Measurements from ENCODE around the gene FBN1.

FBN1 gene

DNA sequence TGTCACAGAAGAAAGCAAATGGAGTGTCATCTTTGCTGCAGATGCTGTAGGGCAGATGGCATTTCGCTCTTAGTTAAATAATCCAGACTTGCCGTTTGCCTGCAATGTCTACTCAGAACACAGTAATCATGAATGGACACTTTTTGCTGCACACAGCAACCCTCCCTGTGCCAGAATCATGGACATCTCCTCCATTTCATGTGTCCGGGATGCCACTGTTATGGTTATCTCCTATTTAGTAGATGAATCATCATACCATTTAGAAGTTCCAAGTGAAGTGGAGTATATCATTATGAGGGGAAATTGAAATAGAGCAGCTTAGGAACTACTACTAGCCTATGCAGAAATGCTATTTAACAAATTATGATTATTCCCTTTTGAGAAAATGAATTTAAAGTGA, 195.8 kb downstream of the FBN1 start:
- H3K9ac ChIP-seq (ENCODE audit: low read length): no peak overlapping the region
- H3K23ac ChIP-seq (ENCODE audit: low read length): no peak overlapping the region
- no peak for DNase-seq
- no peaks in the 10 kb centered on the region for H3K36me3 ChIP-seq (ENCODE audit: control insufficient read depth, insufficient read depth, low read length)
- no peak overlapping the region for H3K4me3 ChIP-seq (ENCODE audit: low read length)
- no peak overlapping the region for H2BK15ac ChIP-seq (replicated peaks; ENCODE audit: low read depth)
- no peaks in the 10 kb centered on the region for H3K79me2 ChIP-seq (ENCODE audit: control insufficient read depth, insufficient read depth, low read length)
- peaks cover 3% of the 10 kb centered on the region for H3K4me1 ChIP-seq (ENCODE audit: control insufficient read depth, low read depth, low read length)
- H3K27me3 ChIP-seq (ENCODE audit: insufficient read depth, low read length, poor library complexity): no peaks in the 10 kb centered on the region
- H3K56ac ChIP-seq (ENCODE audit: low read length): no peak overlapping the region
- H2BK5ac ChIP-seq (ENCODE audit: low read length): no peak overlapping the region
- no peak overlapping the region for H2AK5ac ChIP-seq (ENCODE audit: low read length)
- no peak overlapping the region for H3K27ac ChIP-seq (ENCODE audit: low read depth, low read length)
- H3K18ac ChIP-seq (ENCODE audit: low read length): no peak overlapping the region
- H4K5ac ChIP-seq (ENCODE audit: low read length): no peak overlapping the region
- no CpG with 5 or more reads among the region's 3 CpGs for WGBS (ENCODE audit: extremely low coverage, insufficient coverage, low lambda C conversion rate)
- H2BK120ac ChIP-seq (ENCODE audit: low read depth, low read length): no peak overlapping the region
- H3K4ac ChIP-seq (ENCODE audit: low read depth, low read length): no peak overlapping the region
- no peak overlapping the region for H3K4me2 ChIP-seq (ENCODE audit: low read length)
- H3K79me1 ChIP-seq (ENCODE audit: low read length): no peaks in the 10 kb centered on the region
- H4K8ac ChIP-seq (ENCODE audit: low read depth, low read length): no peak overlapping the region

DNA sequence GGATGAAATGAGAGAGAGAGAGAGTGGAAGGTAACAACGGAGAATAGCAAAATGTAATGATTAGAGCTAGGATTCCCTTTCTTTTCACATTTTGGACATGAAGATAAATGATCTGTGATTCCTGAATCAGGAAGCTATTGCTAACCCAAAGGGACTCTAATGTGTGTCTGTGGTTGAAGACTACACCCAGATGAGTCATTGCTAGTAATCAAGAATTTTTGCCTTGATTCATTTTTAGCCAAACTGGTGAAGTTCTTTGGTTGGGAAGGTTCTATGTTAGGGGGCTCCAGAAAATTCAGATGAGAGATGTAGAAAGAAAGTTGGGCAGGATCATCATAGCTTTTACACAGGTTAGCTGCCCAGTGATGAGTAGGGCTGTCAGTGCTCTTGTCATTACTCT, 197.9 kb downstream of the FBN1 start:
- Histone ChIP-seq H3K56ac (ENCODE audit: low read length) (no peak overlapping the region), H2BK5ac (ENCODE audit: low read length) (no peak overlapping the region), H3K79me2 (ENCODE audit: control insufficient read depth, insufficient read depth, low read length) (no peaks in the 10 kb centered on the region), H3K4ac (ENCODE audit: low read depth, low read length) (no peak overlapping the region), H3K27ac (ENCODE audit: low read depth, low read length) (no peak overlapping the region), H4K8ac (ENCODE audit: low read depth, low read length) (no peak overlapping the region), H3K36me3 (ENCODE audit: control insufficient read depth, insufficient read depth, low read length) (no peaks in the 10 kb centered on the region), H3K23ac (ENCODE audit: low read length) (no peak overlapping the region), H3K9ac (ENCODE audit: low read length) (no peak overlapping the region), H3K79me1 (ENCODE audit: low read length) (no peaks in the 10 kb centered on the region), H3K27me3 (ENCODE audit: insufficient read depth, low read length, poor library complexity) (no peaks in the 10 kb centered on the region), H3K18ac (ENCODE audit: low read length) (no peak overlapping the region), H3K4me2 (ENCODE audit: low read length) (no peak overlapping the region), H3K4me1 (ENCODE audit: control insufficient read depth, low read depth, low read length) (peaks cover 3% of the 10 kb centered on the region), H4K5ac (ENCODE audit: low read length) (no peak overlapping the region), H2BK15ac (replicated peaks; ENCODE audit: low read depth) (no peak overlapping the region), H2BK120ac (ENCODE audit: low read depth, low read length) (no peak overlapping the region), H2AK5ac (ENCODE audit: low read length) (no peak overlapping the region), H3K4me3 (ENCODE audit: low read length) (no peak overlapping the region)
- WGBS (ENCODE audit: extremely low coverage, insufficient coverage, low lambda C conversion rate): no CpG with 5 or more reads among the region's 1 CpG
- DNase-seq: no peak

DNA sequence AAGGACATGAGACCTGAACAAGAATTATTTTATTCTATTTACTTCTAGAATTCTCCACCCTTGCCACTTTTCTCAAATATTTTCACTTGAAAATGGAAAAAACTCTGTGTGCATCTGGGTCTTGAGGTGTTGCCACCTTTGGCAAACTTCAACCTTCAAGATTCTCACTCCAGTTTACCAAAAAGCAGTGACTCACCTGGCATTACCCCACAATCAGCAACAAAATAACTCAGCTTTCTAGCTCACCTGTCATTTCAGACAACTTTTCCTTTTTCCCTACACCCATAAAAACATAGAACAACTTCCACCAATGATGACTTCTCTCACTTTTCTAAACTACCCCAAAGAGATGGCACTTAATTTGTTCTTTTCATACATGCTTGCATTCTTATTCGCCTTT, 198.5 kb downstream of the FBN1 start:
- Histone ChIP-seq H3K4me2 (ENCODE audit: low read length) (no peak overlapping the region), H3K27ac (ENCODE audit: low read depth, low read length) (no peak overlapping the region), H3K4ac (ENCODE audit: low read depth, low read length) (no peak overlapping the region), H2BK5ac (ENCODE audit: low read length) (no peak overlapping the region), H3K36me3 (ENCODE audit: control insufficient read depth, insufficient read depth, low read length) (no peaks in the 10 kb centered on the region), H3K79me1 (ENCODE audit: low read length) (no peaks in the 10 kb centered on the region), H4K8ac (ENCODE audit: low read depth, low read length) (no peak overlapping the region), H3K4me3 (ENCODE audit: low read length) (no peak overlapping the region), H3K23ac (ENCODE audit: low read length) (no peak overlapping the region), H2BK15ac (replicated peaks; ENCODE audit: low read depth) (no peak overlapping the region), H3K4me1 (ENCODE audit: control insufficient read depth, low read depth, low read length) (peaks cover 3% of the 10 kb centered on the region), H3K27me3 (ENCODE audit: insufficient read depth, low read length, poor library complexity) (no peaks in the 10 kb centered on the region), H3K9ac (ENCODE audit: low read length) (no peak overlapping the region), H2BK120ac (ENCODE audit: low read depth, low read length) (no peak overlapping the region), H3K56ac (ENCODE audit: low read length) (no peak overlapping the region), H2AK5ac (ENCODE audit: low read length) (no peak overlapping the region), H3K18ac (ENCODE audit: low read length) (no peak overlapping the region), H3K79me2 (ENCODE audit: control insufficient read depth, insufficient read depth, low read length) (no peaks in the 10 kb centered on the region), H4K5ac (ENCODE audit: low read length) (no peak overlapping the region)
- no peak for DNase-seq
- no CpG with 5 or more reads among the region's 1 CpG for WGBS (ENCODE audit: extremely low coverage, insufficient coverage, low lambda C conversion rate)

DNA sequence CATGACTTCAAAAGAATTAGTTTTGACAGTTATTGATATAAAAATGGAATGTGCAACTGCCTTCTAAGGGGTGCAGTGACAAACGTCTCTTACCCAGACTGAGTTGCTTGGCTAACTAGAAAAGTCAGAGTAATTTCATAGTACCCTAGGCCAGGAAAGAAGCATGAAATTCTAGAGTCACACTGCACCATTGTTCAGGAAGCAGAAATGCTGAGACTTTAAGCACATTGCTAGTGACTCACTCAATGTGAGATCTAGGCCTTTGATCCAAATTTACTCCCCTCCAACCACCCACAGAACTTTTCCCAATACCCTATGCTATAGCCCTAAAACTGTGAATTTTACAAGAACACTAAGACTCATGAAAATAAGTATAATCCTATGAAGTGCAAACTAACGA, 203.5 kb downstream of the FBN1 start:
- Histone ChIP-seq H2BK120ac (ENCODE audit: low read depth, low read length) (no peak overlapping the region), H4K8ac (ENCODE audit: low read depth, low read length) (no peak overlapping the region), H4K5ac (ENCODE audit: low read length) (no peak overlapping the region), H3K79me2 (ENCODE audit: control insufficient read depth, insufficient read depth, low read length) (no peaks in the 10 kb centered on the region), H3K18ac (ENCODE audit: low read length) (no peak overlapping the region), H3K27ac (ENCODE audit: low read depth, low read length) (no peak overlapping the region), H3K56ac (ENCODE audit: low read length) (no peak overlapping the region), H3K36me3 (ENCODE audit: control insufficient read depth, insufficient read depth, low read length) (no peaks in the 10 kb centered on the region), H3K9ac (ENCODE audit: low read length) (no peak overlapping the region), H3K79me1 (ENCODE audit: low read length) (no peaks in the 10 kb centered on the region), H3K4ac (ENCODE audit: low read depth, low read length) (no peak overlapping the region), H3K4me3 (ENCODE audit: low read length) (no peak overlapping the region), H3K27me3 (ENCODE audit: insufficient read depth, low read length, poor library complexity) (no peaks in the 10 kb centered on the region), H2BK15ac (replicated peaks; ENCODE audit: low read depth) (no peak overlapping the region), H3K4me2 (ENCODE audit: low read length) (no peak overlapping the region), H3K4me1 (ENCODE audit: control insufficient read depth, low read depth, low read length) (no peaks in the 10 kb centered on the region), H2BK5ac (ENCODE audit: low read length) (no peak overlapping the region), H2AK5ac (ENCODE audit: low read length) (no peak overlapping the region), H3K23ac (ENCODE audit: low read length) (no peak overlapping the region)
- WGBS (ENCODE audit: extremely low coverage, insufficient coverage, low lambda C conversion rate): no CpG with 5 or more reads among the region's 2 CpGs
- no peak for DNase-seq

DNA sequence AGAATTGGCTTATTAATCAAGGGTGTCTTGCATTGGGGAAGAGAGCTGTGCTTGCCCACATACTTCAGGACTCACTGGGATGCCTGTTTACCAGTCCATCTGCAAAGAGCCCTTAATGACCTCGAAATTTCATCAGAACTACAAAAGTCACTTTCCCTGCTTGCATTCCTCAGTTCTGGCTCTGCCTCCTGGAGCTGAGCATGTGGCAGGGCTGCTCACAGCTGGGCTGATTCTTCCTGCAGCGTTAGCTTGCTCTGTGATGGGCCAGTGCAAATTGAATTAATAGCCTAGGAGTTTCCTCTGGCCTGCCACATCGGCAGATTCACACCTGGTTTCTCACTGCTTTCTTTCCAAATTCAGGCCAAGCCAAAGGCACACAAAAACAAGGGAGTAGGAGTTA, 205.4 kb downstream of the FBN1 start:
- Histone ChIP-seq H3K18ac (ENCODE audit: low read length) (no peak overlapping the region), H3K9ac (ENCODE audit: low read length) (no peak overlapping the region), H4K5ac (ENCODE audit: low read length) (no peak overlapping the region), H3K4me1 (ENCODE audit: control insufficient read depth, low read depth, low read length) (no peaks in the 10 kb centered on the region), H3K27ac (ENCODE audit: low read depth, low read length) (no peak overlapping the region), H2BK120ac (ENCODE audit: low read depth, low read length) (no peak overlapping the region), H2BK15ac (replicated peaks; ENCODE audit: low read depth) (no peak overlapping the region), H2BK5ac (ENCODE audit: low read length) (no peak overlapping the region), H3K79me1 (ENCODE audit: low read length) (no peaks in the 10 kb centered on the region), H2AK5ac (ENCODE audit: low read length) (no peak overlapping the region), H3K79me2 (ENCODE audit: control insufficient read depth, insufficient read depth, low read length) (no peaks in the 10 kb centered on the region), H3K27me3 (ENCODE audit: insufficient read depth, low read length, poor library complexity) (no peaks in the 10 kb centered on the region), H3K4me2 (ENCODE audit: low read length) (no peak overlapping the region), H3K36me3 (ENCODE audit: control insufficient read depth, insufficient read depth, low read length) (no peaks in the 10 kb centered on the region), H3K4ac (ENCODE audit: low read depth, low read length) (no peak overlapping the region), H4K8ac (ENCODE audit: low read depth, low read length) (no peak overlapping the region), H3K56ac (ENCODE audit: low read length) (no peak overlapping the region), H3K4me3 (ENCODE audit: low read length) (no peak overlapping the region), H3K23ac (ENCODE audit: low read length) (no peak overlapping the region)
- no CpG with 5 or more reads among the region's 3 CpGs for WGBS (ENCODE audit: extremely low coverage, insufficient coverage, low lambda C conversion rate)
- DNase-seq: peak; percentile 86

DNA sequence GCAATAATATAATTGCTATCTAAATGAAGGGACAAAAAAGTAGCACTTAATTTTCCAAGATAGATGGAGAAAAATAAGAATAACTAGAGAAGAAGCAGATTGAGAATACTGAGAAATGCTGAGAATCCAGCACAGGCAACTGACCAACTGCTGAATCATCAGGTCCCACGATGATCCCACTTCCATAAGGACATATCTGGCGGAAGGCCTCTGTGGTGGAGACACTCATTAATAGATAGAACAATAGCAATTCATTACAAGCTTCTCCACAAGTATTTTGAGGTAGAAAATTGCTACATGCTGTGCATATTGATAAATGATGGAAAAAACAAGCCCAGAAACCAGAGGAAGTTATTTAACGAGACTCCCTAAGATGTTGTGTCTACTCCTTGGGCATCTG, 208.3 kb downstream of the FBN1 start:
- Histone ChIP-seq H3K4me3 (ENCODE audit: low read length) (no peak overlapping the region), H2BK120ac (ENCODE audit: low read depth, low read length) (no peak overlapping the region), H3K27ac (ENCODE audit: low read depth, low read length) (no peak overlapping the region), H3K27me3 (ENCODE audit: insufficient read depth, low read length, poor library complexity) (no peaks in the 10 kb centered on the region), H3K79me1 (ENCODE audit: low read length) (no peaks in the 10 kb centered on the region), H3K79me2 (ENCODE audit: control insufficient read depth, insufficient read depth, low read length) (no peaks in the 10 kb centered on the region), H2AK5ac (ENCODE audit: low read length) (no peak overlapping the region), H3K18ac (ENCODE audit: low read length) (no peak overlapping the region), H4K5ac (ENCODE audit: low read length) (no peak overlapping the region), H3K9ac (ENCODE audit: low read length) (no peak overlapping the region), H3K56ac (ENCODE audit: low read length) (no peak overlapping the region), H2BK15ac (replicated peaks; ENCODE audit: low read depth) (no peak overlapping the region), H4K8ac (ENCODE audit: low read depth, low read length) (no peak overlapping the region), H2BK5ac (ENCODE audit: low read length) (no peak overlapping the region), H3K36me3 (ENCODE audit: control insufficient read depth, insufficient read depth, low read length) (no peaks in the 10 kb centered on the region), H3K4me2 (ENCODE audit: low read length) (no peak overlapping the region), H3K23ac (ENCODE audit: low read length) (no peak overlapping the region), H3K4ac (ENCODE audit: low read depth, low read length) (no peak overlapping the region), H3K4me1 (ENCODE audit: control insufficient read depth, low read depth, low read length) (no peaks in the 10 kb centered on the region)
- no peak for DNase-seq
- WGBS (ENCODE audit: extremely low coverage, insufficient coverage, low lambda C conversion rate): no CpG with 5 or more reads among the region's 3 CpGs

All from mesendoderm (in vitro differentiated cells).